DND-41 (cell line): Measurements from ENCODE around the gene COL8A1.

Experiments
- EZH2 ChIP-seq: IDR thresholded peaks from 3 replicates; pipeline ENCODE4 v1.6.1; 2012; ENCODE audit warnings: borderline replicate concordance, low read depth, mild to moderate bottlenecking, moderate library complexity, low read length, inconsistent platforms; ENCODE audit not compliant: severe bottlenecking
- TF ChIP-seq, protein P1 (sequence below): IDR thresholded peaks from 2 replicates; pipeline ENCODE4 v1.5.1; 2012; ENCODE audit warnings: borderline replicate concordance, low read length, moderate library complexity, mild to moderate bottlenecking; ENCODE audit not compliant: poor library complexity, severe bottlenecking; ENCODE audit errors: extremely low read depth

- TF ChIP-seq, protein P1, sequence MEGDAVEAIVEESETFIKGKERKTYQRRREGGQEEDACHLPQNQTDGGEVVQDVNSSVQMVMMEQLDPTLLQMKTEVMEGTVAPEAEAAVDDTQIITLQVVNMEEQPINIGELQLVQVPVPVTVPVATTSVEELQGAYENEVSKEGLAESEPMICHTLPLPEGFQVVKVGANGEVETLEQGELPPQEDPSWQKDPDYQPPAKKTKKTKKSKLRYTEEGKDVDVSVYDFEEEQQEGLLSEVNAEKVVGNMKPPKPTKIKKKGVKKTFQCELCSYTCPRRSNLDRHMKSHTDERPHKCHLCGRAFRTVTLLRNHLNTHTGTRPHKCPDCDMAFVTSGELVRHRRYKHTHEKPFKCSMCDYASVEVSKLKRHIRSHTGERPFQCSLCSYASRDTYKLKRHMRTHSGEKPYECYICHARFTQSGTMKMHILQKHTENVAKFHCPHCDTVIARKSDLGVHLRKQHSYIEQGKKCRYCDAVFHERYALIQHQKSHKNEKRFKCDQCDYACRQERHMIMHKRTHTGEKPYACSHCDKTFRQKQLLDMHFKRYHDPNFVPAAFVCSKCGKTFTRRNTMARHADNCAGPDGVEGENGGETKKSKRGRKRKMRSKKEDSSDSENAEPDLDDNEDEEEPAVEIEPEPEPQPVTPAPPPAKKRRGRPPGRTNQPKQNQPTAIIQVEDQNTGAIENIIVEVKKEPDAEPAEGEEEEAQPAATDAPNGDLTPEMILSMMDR: no peak
- no peak for TF ChIP-seq EZH2
Observed at GRCh38 chr3:99817437-99818240, 179.2 kb downstream of the COL8A1 start, which contains the start of gene CMSS1.
